Thymus (tissue), 11 donors: ENCODE results near the gene UXS1. TPM values are rescaled to one million over a fixed set of nuclear protein-coding genes. Genes with fewer than 3 reads are reported as not detected.

Experiments
- DNase-seq, 9 donors: peaks; one replicate each; pipeline ENCODE4 v3.0.0-alpha.2; 2013; ENCODE audit warnings: low spot score in 9 of 9, low read depth in 6 of 9, missing footprints in 1 of 9
- H3K27ac ChIP-seq, 2 donors: one replicate each; pipeline ENCODE4 v1.5.1; 2013; ENCODE audit warnings: control low read depth in 1 of 2, low read depth in 1 of 2, low read length in 1 of 2, mild to moderate bottlenecking in 1 of 2, moderate library complexity in 1 of 2
- H3K27me3 ChIP-seq, 2 donors: one replicate each; pipeline ENCODE4 v1.5.1; 2013; ENCODE audit warnings: low read length in 1 of 2; ENCODE audit not compliant: control insufficient read depth in 2 of 2, insufficient read depth in 1 of 2
- H3K36me3 ChIP-seq, 2 donors: one replicate each; pipeline ENCODE4 v1.5.1; 2013; ENCODE audit warnings: low read length in 1 of 2, mild to moderate bottlenecking in 1 of 2, moderate library complexity in 1 of 2; ENCODE audit not compliant: control insufficient read depth in 2 of 2, insufficient read depth in 2 of 2
- H3K4me1 ChIP-seq, 2 donors: one replicate each; pipeline ENCODE4 v1.5.1; 2013; ENCODE audit warnings: low read length in 2 of 2; ENCODE audit not compliant: control insufficient read depth in 2 of 2, insufficient read depth in 2 of 2
- H3K4me3 ChIP-seq, 2 donors: one replicate each; pipeline ENCODE4 v1.5.1; 2013; ENCODE audit warnings: low read length in 2 of 2, control low read depth in 1 of 2, mild to moderate bottlenecking in 1 of 2
- H3K9me3 ChIP-seq, 2 donors: one replicate each; pipeline ENCODE4 v1.5.1; 2013; ENCODE audit warnings: low read length in 1 of 2, mild to moderate bottlenecking in 1 of 2; ENCODE audit not compliant: control insufficient read depth in 2 of 2, insufficient read depth in 1 of 2
- WGBS: extraction: QIAGEN DNeasy Blood & Tissue Kit; methylation state at CpG from one replicate; pipeline ENCODE4 v1.1.7; 2013; 5-methylcytosine and 5-hydroxymethylcytosine counted together
- polyA plus RNA-seq: library from polyadenylated mRNA; stranded (reverse); fragments of 200-250 nt; gene quantifications from one replicate; pipeline ENCODE4 v1.2.3, GENCODE V29; 2013
- total RNA-seq: library from RNA; stranded (reverse); fragments of 120-200 nt; gene quantifications from one replicate; pipeline ENCODE4 v1.2.4, GENCODE V29; 2013
- donor health status: healthy.

The UXS1 gene
- total and polyA plus RNA-seq, 2 donors = 21.6 to 31.4 TPM

DNA sequence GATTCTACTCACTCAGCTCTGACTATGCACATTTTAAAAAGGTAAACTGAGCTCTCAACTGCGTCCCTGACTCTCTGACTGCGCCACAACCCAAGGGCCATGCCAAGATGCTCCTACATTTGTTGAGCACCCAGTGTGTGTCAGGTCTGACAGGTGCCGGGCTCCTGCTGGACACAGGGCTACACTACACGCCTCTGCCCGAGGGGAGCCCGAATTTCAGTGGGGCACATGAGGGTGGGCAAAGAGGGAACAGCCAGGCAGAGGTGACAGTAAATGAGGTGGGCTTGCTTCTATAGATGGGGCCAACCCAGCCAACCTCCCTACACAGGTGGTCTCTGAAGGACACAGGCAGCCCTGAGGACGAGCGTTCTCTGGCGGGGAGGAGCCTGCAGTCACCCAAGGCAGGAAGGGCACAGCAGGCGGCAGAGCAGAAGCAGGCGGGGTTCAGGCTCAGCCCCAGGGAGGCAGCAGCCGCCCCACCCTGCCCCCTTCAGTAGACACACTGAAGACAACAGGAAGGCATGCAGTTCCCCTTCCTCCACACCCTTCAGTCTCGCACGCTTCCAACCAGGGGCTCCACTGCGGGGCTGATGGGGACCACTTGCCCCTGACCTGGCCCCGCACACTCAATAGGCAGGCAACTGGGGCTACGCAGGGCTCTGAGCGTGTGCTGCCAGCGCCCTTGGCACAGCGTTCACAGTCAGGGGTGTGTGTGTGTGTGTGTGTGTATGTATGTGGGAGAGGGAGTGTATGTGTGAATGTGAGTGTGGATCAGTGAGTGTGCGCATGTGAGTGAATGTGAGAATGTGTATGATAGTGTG lies 98.4 kb downstream of the UXS1 start:
- peaks cover 7 to 24% of the 10 kb centered on the region in 2 donors for H3K36me3 ChIP-seq
- peak; percentile 70 to 94 (median 82) for DNase-seq
- peak overlapping the region; percentile 28 to 40 for H3K4me3 ChIP-seq
- WGBS = 43% methylated on average over 21 of the region's 21 CpGs
- H3K4me1 ChIP-seq = peaks cover 34 to 72% of the 10 kb centered on the region in 2 donors
- peak overlapping the region; percentile 97 to 99 for H3K27ac ChIP-seq
- no peaks in the 10 kb centered on the region for H3K9me3 ChIP-seq
- no peaks in the 10 kb centered on the region for H3K27me3 ChIP-seq

DNA sequence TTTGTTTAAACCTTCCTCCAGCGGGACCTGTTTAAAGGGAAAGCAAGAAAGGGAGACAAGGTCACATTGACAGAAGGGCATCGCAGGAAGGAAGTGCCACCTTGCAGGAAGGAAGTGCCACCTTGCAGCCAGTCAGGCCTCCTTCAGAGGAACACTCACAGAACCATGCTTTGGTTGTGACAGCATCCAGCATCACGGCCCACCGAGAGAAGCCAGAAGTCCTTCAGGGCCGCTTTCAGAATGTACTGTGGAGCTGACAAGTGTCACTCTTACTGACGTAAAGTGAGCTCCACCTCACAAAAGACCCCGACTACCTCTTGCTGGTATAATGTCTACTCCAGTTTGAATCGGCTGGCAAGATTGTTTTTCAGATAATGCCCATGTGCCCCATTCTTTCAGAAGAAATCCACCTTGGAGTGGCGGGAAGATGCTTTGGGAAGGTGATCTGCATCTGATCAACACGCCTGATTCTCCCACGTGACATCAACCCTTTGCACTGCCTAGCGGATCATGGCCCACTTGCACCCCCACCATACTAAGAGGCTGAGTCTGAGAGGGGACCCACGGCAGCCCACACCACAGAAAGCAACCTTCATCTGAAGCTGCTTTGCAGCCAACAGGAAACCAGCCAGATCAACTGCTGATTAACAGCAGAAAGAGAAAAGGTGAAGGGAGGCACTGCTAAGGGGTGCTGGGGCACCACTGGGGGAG lies 99.8 kb downstream of the UXS1 start:
- H3K27ac ChIP-seq = peak overlapping the region; percentile 95 to 99
- H3K36me3 ChIP-seq = peaks cover 1 to 21% of the 10 kb centered on the region in 2 donors
- 34% methylated on average over 13 of the region's 13 CpGs for WGBS

DNA sequence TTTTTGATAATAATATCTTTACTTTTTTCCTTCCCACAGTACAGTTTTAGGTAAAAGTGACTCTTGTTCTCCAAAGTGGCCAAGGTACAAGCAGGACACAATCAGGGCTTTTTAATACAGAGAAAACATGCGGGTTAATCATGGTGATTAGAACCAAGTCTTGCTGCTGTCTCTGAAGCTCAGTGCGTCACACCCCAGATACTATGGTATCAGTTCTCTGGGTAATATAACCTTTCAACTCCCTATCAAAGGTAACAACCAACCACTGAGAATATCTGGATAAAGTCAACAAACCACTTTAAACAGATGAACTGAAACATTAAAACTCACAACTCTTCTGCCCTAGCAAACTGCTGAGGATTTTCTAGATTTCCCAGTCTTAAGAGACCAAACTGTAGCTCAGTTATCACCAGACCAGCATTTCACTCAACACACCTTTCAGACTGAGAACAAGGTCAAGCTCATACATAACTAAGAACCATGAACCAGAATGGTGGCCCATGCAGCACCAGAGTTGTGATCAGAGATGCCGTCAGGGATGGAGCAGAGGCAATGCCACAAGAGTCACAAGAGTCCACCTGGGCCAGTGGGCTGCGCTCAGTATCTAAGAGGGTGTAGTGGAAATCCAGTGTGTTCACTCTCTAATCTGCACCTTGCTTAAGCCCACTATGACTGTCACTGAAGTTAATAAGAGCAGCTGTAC lies 103.0 kb downstream of the UXS1 start:
- DNase-seq = no peak
- H3K36me3 ChIP-seq = peaks cover 0 to 18% of the 10 kb centered on the region in 2 donors
- H3K27me3 ChIP-seq = no peaks in the 10 kb centered on the region
- 94% methylated on average over 4 of the region's 4 CpGs for WGBS
- peaks cover 0 to 5% of the 10 kb centered on the region in 2 donors for H3K9me3 ChIP-seq
- H3K27ac ChIP-seq = no peak overlapping the region
- peaks cover 25 to 52% of the 10 kb centered on the region in 2 donors for H3K4me1 ChIP-seq
- no peak overlapping the region for H3K4me3 ChIP-seq

More for the DNA sequence above, 99.8 kb downstream of the UXS1 start:
- peaks cover 41 to 79% of the 10 kb centered on the region in 2 donors for H3K4me1 ChIP-seq
- peak; percentile 59 to 93 (median 78) for DNase-seq
- no peak overlapping the region for H3K4me3 ChIP-seq
- H3K27me3 ChIP-seq = no peaks in the 10 kb centered on the region
- H3K9me3 ChIP-seq = peaks cover 0 to 5% of the 10 kb centered on the region in 2 donors

DNA sequence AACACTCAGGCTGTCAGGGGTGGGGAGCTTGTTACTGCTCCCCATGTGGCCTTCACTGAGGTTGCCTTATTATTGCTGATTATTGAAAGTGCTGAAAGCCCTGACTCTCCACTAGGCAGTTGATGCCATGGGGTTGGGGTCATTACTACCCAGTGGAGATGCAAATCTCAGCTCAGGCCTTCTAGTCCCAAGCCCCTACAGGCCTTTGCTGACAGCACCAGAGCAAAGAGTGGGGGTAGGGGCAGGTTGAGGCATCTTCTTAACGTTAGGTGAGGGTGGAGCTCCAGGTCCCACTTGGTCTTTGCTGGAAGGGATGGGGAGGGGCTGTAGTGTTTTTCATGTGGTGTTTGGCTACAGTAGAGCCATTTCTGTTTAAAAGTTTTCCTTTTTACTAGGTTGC lies 104.5 kb downstream of the UXS1 start:
- Histone ChIP-seq H3K4me3 (no peak overlapping the region), H3K27ac (no peak overlapping the region), H3K4me1 (peaks cover 23 to 53% of the 10 kb centered on the region in 2 donors), H3K9me3 (peaks cover 0 to 5% of the 10 kb centered on the region in 2 donors), H3K27me3 (no peaks in the 10 kb centered on the region), H3K36me3 (peaks cover 0 to 18% of the 10 kb centered on the region in 2 donors)
- DNase-seq = no peak
- 52% methylated on average over 1 of the region's 1 CpG for WGBS

DNA sequence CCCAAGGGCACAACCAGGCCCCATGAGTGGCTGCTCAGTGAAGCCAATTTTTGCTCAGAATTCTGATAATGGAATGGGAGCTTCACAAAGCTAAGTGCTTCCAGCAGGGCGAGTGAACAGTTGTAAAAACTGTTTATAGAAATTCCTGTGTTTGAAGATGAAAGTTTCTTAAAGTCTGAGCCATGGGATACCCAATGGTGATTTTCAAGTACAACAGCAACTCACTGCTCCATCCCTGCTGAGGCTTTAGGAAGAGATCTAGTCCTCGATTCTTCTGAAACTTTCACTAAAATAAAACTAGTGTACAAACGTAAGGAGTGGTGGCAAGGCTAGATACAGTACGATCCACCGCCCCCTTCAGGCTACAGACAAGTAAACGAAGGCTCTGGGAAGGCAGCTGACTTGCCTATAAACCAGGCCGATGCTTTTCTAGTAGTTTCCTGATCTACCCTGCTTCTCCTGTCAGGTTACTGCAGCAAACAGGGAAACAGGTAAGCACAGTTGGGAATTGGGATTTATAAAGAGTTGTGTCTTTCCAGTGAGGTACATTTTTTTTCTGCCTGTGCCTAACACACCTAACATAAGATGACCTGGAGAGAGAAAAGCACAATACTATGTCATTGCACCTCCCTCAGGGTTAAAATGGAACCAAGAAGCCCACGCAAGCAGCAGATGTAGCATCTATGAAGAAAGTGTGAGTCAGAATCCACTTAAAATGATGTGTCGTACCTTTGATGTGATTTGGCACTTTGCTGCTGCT lies 108.7 kb downstream of the UXS1 start:
- Histone ChIP-seq H3K27me3 (no peaks in the 10 kb centered on the region), H3K27ac (peak overlapping the region; percentile 71 to 84), H3K4me1 (peaks cover 10 to 31% of the 10 kb centered on the region in 2 donors), H3K36me3 (peaks cover 0 to 5% of the 10 kb centered on the region in 2 donors), H3K4me3 (no peak overlapping the region), H3K9me3 (peaks cover 0 to 5% of the 10 kb centered on the region in 2 donors)
- peak in 8 of 9 donors; percentile 38 to 84 (median 58) for DNase-seq
- WGBS = 36% methylated on average over 9 of the region's 9 CpGs

DNA sequence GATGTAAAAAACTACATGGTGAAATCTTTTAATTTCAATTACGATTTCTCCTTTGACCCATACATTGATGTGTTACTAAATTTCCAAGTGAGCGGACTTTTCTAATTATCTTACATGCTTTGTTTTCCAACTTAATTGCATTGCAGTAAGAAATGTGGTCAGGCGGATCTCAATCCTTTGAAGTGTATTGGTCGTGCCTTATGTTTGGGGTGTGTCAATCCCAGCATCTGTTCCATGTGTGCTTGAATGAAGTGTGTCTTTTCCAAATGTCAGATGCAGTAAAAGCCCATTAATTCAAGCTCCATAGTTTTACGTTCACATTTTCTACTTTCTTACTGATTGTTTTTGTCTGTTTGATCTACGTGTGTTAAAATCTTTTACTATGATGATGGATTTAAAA lies 113.1 kb downstream of the UXS1 start:
- DNase-seq = no peak
- H3K27me3 ChIP-seq = no peaks in the 10 kb centered on the region
- no peaks in the 10 kb centered on the region for H3K9me3 ChIP-seq
- no peak overlapping the region for H3K27ac ChIP-seq
- no peak overlapping the region for H3K4me3 ChIP-seq
- H3K36me3 ChIP-seq = no peaks in the 10 kb centered on the region
- peaks cover 6 to 29% of the 10 kb centered on the region in 2 donors for H3K4me1 ChIP-seq
- 96% methylated on average over 6 of the region's 6 CpGs for WGBS

DNA sequence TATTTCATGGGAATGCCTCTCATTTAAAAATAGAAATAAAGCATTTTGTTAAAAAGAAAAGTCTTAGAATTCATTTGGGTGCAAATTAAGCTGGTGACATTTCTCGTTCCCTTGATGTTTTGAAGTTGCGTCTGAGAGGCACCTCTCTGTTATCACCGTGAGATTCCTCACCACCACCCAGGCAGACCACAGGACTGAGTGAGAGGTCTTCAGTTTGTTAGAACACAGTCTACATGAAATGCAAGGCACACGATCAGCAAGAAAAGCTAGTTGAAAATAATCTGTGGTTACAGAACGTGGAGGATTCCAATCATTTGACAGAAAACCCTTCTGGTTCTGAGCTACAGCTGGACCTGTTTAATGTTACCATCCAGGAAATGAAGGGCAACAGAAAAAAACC lies 116.0 kb downstream of the UXS1 start:
- peak overlapping the region in 1 of 2 donors; percentile 8 for H3K27ac ChIP-seq
- H3K36me3 ChIP-seq = no peaks in the 10 kb centered on the region
- 5% methylated on average over 5 of the region's 5 CpGs for WGBS
- H3K27me3 ChIP-seq = no peaks in the 10 kb centered on the region
- peaks cover 5 to 22% of the 10 kb centered on the region in 2 donors for H3K4me1 ChIP-seq
- H3K9me3 ChIP-seq = peaks cover 0 to 5% of the 10 kb centered on the region in 2 donors
- DNase-seq = peak in 4 of 9 donors; percentile 34 to 73 (median 48)
- no peak overlapping the region for H3K4me3 ChIP-seq

DNA sequence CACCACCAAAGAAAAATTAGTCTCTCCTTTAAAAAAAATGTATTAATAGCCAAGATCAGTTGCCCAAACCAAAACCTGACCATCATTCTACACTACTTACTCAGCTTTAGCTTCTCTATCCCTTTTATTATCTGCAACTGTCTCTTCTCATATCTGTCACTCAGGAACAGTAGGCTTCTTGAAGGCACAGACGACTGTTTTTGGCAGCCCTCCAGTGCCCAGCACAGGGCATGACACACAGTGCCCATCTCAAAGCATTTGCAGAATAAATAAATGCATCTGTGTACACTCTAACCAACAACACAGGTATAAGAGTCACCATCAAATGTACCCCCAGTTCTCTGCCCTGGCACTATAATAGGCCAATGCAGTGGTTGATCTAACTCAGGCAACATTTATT lies 117.2 kb downstream of the UXS1 start:
- peak in 1 of 9 donors; percentile 34 for DNase-seq
- Histone ChIP-seq H3K36me3 (no peaks in the 10 kb centered on the region), H3K27me3 (no peaks in the 10 kb centered on the region), H3K27ac (no peak overlapping the region), H3K9me3 (peaks cover 0 to 5% of the 10 kb centered on the region in 2 donors), H3K4me3 (no peak overlapping the region), H3K4me1 (peaks cover 5 to 25% of the 10 kb centered on the region in 2 donors)
- 42% methylated on average over 1 of the region's 1 CpG for WGBS
